DMS53 (cell line): ENCODE measurements around the gene LGALS4.
"Not testable (repeated sequence)": the region's sequence is repeated elsewhere in the genome, so short reads cannot be mapped to it uniquely, and the experiment has no call there.

Experiments used
- DNase-seq: peaks from one replicate; lab custom pipeline; 2025; lab: John Stamatoyannopoulos, UW

The LGALS4 gene

DNA sequence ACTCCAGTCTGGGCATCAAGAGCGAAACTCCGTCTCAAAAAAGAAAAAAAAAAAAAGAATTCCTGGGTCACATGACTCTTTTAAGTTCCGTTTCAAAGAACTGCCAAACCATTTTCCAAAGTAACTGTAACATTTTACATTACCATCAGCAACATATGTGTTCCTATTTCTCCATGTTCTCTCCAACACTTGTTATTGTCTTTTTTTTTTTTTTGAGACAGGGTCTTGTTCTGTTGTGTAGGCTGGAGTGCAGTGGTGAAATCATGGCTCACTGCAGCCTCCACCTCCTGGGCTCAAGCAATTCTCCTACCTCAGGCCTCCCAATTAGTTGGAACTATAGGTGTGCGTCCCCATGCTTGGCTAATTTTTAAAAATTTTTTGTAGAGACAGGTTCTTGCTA lies 17.2 kb downstream of the LGALS4 start:
- no peak for DNase-seq

DNA sequence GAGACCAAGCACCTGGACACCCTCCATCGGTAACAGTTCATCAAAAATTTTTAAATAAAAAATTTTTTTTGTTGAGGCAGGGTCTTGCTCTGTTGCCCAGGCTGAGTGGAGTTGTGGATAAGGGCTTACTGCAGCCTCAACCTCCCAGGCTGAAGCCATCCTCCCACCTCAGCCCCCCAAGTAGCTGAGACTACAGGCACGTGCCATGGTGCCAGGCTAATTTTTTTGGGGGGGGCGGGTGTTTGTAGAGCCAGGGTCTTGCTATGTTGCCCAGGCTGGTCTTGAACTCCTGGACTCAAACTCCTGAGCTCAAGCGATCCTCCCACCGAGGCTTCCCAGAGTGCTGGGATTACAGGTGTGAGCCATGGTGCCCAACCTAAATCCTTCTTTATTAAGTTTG lies 19.1 kb downstream of the LGALS4 start:
- DNase-seq = no peak

DNA sequence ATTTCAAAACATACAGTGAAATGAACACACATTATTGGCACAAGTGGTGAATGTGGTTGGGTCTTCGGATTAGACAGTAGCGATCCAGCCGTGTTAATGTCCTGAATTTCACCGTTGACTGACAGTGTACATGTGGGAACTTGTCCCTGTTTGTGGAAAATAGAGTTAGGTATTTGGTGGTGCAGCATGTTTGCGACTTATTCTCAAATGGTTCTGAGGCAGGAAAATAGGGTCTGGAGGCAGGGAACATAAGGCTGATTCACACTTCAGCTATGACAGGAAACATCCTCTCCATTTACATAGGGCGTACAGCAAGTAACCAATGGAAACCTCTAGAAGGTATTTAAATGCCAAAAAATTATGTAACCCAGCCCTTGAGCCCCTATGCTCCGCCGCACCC lies 19.6 kb downstream of the LGALS4 start:
- DNase-seq = no peak

DNA sequence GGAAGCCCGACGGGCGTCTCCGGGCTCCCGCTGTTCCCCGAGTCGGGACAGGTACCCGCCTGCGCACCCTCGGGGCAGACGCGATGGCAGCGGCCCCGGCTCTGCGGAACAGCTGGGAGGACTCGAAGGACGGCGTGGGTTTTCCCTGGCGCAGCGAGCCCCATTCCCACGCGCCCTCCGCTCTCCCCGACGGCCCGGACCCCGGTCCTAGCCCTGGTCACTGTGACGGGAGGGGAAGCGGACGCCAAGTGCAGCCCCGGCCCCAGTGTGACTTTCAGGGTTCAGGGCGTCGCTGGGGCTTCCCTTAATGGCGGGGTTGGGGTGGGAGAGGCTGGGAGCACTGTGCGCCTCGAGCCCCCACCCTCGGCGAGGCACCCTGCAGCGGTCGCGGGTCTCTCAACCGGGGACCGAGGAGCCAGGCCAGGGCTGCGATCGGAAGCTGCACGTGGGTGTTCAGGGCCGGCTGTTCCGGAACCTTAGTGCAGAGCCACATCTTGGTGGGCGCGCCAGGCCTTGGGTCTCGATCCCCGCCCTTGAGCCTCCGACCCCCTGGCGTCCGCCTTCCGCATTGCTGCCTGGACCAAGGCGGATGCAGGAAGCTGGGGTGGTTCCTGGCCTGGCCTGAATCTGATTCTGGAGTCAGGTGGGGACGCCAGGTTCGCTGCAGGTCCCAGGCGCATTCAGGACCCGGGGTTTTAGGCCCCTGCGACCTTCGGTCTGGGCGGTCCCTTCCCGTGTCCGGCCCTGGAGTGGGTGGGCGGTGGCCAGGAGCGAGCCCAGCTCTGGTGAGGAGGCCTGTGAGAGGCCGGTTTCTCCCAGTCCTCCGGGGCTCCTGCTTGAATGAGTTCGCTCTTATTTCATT lies 20.3 kb downstream of the LGALS4 start:
- DNase-seq = no peak

DNA sequence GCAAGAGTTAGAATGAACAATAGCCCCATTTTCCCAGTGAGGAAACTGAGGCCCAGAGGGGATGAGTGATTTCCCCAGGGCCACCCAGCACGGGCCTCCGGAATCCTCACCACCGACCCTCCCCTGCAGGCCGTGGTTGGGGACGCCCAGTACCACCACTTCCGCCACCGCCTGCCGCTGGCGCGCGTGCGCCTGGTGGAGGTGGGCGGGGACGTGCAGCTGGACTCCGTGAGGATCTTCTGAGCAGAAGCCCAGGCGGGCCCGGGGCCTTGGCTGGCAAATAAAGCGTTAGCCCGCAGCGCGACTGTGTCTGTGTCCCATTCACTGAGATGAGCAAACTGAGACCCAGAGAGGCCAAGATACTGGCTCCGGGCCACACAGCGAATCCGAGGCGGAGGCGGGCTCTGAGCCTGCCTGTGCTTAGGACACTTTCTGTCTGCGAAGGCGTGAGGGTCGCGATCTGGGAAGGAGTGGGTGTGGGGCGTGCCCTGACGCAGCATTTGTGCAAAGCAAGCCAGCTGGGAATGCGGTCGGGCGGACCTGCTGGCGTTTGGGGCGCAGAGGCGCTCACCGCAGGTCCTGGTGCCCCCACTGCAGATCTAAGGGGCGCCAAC lies 21.2 kb downstream of the LGALS4 start:
- not testable (repeated sequence) for DNase-seq

DNA sequence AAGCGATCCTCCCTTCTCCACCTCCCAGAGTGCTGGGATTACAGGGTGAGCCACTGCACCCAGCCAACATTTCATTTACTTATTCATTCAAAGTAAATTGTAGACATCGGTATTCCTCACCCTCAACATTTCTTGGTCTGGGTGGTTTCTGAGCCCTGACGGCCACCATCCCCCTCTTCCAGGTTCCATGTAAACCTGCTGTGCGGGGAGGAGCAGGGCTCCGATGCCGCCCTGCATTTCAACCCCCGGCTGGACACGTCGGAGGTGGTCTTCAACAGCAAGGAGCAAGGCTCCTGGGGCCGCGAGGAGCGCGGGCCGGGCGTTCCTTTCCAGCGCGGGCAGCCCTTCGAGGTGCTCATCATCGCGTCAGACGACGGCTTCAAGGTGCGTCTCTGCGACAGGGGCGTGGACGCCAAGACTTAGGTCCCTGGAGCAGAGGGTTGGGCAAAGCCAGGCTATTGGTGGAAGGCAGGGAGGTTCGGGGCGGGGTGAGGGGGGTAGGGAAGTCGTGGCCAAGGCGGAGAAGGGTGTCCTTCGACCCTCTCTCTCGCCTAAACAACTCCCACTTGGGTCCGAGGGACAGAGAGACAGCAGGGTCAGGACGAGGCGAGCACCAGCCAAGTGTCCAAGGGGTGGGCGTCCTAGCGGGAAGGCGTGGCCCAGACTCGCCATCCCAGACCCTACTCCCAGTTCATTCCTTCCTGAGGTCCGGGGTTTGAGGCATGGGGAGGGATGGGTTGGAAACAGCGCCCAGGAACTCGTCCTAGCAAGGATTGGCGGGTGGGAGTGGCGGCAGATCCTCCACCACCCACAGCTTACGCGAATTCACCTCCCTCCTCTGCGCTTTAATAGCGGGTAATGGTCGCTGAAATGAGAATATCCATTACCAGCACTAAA lies 22.0 kb downstream of the LGALS4 start:
- not testable (repeated sequence) for DNase-seq

DNA sequence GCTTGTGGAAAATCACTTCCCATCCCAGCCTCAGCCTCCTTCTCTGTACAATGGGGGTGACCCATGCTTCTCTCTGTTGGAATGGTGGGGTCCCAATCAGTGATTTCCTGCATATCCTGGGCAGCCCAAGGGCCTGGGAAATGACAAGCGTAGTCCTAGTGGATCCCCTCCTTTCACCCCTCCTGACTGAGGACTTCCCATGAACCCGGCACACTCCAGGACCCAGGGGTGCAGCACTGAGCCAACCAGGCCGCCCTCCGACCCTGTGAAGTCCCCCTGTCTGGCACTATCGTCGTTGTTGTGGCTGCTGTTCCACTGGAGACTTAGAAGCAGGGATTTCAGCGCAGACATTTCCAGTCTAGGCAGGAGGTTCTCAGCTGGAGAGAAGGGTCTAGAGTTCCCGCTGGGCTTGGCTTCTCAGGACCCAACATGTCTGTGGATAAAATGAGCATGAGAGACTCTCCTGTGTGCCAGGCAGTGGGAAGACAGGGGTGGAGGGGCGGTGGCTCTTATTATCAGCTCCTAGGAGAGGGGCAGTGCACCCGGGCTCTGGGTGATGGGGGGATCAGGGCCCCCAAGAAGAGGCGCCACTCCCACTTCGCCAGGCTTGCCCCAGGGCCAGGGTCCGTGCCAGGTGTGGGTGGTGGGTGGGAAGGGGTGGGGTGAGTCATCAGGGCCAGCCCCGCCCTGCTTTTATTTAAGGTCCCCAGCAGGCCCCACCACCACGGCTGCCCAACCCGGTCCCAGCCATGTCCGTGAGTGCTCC lies 24.1 kb downstream of the LGALS4 start, which contains the start of gene LGALS7B:
LGALS7B (plus strand) TSS at position 723 of the 766 bp plus-strand sequence; CDS start at position 750, 27 bp downstream.
- DNase-seq = no peak

DNA sequence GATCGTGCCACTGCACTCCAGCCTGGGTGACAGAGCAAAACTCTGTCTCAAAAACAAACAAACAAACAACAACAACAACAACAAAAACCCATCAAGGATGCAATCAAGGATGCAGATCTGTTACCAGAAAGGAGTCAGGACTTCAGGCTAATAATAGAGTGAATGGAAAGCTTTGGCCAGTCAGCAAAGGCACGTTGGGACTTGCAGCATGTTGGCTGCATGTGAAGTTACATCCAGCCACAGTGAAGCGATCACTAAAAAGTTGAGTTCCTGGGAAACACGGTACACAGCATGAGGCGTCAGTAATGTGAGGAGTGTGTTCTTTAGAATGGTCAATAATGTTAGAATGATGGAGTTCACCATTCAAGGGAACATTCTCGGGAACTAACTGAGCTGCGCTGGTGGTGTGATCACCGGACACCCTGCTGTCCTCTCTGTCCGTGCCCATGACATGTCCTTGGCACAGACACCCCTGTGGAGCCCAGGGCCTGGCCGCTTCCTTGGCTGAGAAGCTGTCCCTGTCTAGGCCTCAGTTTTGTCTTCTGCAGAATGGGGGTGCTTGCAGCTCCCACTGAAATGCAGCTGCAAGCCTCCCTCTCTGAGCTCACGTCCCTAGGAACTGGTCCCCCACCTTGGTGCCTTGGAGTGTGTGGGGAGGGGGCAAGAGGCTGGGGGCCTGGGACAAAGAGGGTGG lies 26.0 kb downstream of the LGALS4 start:
- no peak for DNase-seq

DNA sequence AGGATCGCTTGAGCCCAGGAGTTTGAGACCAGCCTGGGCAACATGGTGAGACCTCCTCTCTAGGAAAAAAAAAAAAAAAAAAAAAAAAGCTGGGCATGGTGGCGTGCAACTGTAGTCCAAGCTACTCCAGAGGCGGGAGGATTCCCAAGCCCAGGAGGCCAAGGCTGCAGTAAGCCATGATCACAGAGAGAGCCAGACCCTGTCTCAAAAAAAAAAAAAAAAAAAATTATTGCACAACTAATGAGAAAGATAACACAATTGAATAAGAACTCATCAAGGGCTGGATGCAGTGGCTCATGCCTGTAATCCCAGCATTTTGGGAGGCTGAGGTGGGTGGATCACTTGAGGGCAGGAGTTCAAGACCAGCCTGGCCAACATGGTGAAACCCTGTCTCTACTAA lies 26.7 kb downstream of the LGALS4 start:
- DNase-seq = not testable (repeated sequence)

DNA sequence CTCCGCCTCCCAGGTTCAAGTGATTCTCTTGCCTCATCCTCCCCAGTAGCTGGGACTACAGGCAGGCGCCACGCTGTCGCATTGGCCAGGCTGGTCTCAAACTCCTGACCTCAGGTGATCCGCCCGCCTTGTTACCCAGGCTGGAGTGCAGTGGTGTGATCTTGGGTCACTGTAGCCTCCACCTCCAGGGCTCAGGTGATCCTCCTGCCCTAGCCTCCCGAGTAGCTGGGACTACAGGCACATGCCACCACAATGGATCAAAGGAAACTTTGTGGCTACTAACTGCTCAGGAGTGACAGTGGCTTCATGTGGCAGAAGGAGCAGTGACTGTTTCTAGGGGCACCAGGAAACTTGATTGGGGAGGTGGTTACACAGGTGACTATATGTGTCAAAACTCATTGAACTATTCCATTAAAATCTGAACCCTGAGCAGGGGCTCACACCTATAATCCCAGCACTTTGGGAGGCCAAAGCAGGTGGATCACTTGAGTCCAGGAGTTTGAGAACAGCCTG lies 27.5 kb downstream of the LGALS4 start:
- no peak for DNase-seq

DNA sequence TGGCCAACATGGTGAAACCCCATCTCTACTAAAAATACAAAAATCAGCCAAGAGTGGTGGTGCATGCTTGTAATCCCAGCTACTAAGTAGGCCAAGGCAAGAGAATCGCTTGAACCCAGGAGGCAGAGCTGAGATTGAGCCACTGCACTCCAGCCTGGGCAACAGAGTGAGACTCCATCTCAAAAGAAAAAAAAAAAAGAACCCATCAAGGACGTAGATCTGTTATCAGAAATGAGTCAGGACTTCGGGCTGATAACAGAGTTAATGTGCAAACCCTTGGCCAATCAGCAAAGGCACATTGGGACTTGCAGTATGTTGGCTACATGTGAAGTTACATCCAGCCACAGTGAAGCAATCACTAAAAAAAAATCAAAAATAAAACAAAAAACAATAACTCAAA lies 28.5 kb downstream of the LGALS4 start:
- DNase-seq = no peak

DNA sequence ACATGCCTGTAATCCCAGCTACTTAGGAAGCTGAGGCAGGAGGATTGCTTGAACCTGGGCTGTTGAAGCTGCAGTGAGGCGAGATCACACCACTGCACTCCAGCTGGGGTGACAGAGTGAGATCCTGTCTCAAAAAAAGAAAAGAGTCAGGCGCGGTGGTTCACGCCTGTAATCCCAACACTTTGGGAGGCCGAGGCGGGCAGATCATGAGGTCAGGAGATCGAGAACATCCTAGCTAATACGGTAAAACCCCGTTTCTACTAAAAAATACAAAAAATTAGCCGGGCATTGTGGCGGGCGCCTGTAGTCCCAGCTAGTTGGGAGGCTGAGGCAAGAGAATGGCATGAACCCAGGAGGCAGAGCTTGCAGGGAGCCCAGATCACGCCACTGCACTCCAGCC lies 30.5 kb downstream of the LGALS4 start:
- not testable (repeated sequence) for DNase-seq

DNA sequence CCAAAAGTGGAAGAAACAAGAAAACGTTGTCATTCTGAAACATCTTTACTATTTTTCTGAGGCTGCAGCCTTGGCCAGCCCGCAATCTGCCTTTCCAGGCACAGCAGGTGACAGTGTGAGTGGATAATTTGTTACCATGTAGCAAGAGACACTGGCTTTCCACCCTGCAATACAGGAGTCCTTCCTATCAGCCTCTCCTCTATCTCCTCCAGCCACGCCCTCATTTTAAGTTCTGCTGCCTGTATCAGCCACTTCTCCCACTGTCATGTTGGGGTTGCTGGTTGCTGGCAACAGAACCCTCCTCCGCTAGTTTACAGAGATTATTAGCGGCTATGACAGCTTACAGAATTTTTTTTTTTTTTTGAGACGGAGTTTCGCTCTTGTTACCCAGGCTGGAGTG lies 31.7 kb downstream of the LGALS4 start:
- DNase-seq = no peak

DNA sequence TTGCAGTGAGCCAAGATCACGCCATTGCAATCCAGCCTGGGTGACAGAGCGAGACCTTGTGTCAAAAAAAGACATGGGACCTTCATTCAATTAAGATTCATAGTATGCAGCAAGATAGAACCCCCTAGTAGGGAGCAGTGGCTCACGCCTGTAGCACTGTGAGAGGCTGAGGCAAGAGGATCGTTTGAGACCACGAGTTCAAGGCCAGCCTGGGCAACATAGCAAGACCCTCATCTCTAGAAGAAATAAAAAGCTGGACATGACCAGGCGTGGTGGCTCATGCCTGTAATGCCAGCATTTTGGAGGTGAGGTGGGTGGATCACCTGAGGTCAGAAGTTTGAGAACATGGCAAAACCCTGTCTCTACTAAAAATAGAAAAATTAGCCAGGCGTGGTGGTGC lies 32.3 kb downstream of the LGALS4 start:
- DNase-seq = no peak

DNA sequence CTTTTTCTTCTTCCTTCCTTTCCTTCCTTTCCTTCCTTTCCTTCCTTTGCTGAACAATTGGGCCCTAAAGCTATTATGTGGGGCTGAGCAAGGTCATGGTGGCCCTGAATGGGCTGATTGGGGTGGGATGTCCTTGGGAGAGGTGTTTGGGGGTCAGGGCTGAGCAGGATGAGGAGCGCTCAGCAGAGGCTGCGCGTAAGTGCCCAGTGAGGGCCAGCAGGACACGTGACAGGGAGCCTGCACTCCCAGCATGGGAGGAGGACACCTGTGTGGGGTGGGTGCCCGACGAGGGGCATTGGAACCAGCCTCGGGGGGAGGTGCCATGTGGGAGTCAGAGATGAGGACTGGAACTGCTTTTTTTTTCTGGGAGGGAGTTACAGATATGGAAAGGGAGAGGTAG lies 34.0 kb downstream of the LGALS4 start:
- no peak for DNase-seq

DNA sequence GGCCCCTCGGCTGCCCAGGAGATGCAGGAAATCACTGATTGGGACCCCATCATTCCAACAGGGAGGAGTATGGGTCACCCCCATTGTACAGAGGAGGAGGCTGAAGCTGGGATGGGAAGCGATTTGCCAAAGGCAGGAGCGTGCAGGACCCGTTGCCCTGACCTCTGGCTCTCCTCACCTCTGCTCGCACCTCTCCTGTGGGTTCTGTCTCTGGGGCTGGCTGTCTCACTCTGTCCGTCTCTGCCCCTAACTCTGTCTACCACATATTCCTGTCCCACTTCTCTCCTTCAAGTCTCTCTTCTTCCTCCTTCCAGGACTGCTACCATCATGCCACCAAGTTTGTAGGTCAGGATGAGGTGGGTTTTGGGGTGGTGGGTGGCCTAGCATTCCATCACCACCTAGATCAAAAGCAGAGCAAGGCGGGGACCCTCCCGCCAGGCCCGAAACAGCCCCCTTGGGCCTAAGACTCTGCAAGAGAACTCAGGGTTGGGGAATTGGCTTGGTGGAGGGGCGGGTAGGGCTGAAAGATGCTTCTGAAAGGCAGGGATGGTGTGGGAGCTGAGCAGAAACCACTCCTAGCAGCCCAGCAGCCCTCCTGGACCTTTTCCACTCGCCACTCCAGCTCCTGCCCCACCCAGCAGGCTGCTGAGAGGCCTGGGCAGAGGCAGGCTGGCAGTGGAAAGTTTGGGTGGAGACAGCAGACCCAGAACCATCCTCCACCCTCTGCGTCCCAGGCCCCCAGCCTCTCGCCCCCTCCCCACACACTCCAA lies 38.4 kb downstream of the LGALS4 start:
- no peak for DNase-seq

DNA sequence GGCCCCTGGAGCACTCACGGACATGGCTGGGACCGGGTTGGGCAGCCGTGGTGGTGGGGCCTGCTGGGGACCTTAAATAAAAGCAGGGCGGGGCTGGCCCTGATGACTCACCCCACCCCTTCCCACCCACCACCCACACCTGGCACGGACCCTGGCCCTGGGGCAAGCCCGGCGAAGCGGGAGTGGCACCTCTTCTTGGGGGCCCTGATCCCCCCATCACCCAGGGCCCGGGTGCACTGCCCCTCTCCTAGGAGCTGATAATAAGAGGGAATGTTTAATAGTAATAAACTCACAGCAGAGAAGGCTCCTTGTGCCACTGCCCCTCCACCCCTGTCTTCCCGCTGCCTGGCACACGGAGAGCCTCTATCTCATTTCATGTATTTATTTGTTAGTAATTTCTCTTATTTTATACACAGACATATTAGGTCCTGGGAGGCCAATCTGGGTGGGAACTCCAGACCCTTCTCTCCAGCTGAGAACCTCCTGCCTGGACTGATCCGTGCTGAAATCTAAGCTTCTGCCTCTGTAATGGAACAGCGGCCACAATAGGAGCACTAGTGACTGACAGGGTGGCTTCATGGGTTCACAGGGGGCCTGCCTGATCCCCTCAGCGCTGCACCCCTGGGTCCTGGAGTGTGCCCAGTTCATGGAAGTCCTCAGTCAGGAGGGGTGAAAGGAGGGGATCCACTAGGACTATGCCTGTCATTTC lies 39.1 kb downstream of the LGALS4 start, which contains the start of gene LGALS7:
LGALS7 (minus strand) TSS at position 49 of the 709 bp plus-strand sequence; CDS start at position 24, 25 bp downstream.
- no peak for DNase-seq

DNA sequence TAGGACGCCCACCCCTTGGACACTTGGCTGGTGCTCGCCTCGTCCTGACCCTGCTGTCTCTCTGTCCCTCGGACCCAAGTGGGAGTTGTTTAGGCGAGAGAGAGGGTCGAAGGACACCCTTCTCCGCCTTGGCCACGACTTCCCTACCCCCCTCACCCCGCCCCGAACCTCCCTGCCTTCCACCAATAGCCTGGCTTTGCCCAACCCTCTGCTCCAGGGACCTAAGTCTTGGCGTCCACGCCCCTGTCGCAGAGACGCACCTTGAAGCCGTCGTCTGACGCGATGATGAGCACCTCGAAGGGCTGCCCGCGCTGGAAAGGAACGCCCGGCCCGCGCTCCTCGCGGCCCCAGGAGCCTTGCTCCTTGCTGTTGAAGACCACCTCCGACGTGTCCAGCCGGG lies 41.2 kb downstream of the LGALS4 start:
- DNase-seq = not testable (repeated sequence)

DNA sequence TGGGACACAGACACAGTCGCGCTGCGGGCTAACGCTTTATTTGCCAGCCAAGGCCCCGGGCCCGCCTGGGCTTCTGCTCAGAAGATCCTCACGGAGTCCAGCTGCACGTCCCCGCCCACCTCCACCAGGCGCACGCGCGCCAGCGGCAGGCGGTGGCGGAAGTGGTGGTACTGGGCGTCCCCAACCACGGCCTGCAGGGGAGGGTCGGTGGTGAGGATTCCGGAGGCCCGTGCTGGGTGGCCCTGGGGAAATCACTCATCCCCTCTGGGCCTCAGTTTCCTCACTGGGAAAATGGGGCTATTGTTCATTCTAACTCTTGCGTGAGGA lies 41.8 kb downstream of the LGALS4 start:
- DNase-seq = not testable (repeated sequence)
